ENCODE measurements around the gene PLCD3. TPM values are rescaled to one million over a fixed set of nuclear protein-coding genes. Genes with fewer than 3 reads are reported as not detected.

Gene PLCD3
- total and polyA plus RNA-seq, 9 donors, result 12.1 to 166 (median 83.4) TPM

- H3K4me3 ChIP-seq, result no peak overlapping the region
- H3K27me3 ChIP-seq, result no peaks in the 10 kb centered on the region
- intact Hi-C loops (cut with DNase I), result loop anchor here in 3 of 4 donors (2.0 to 10.0 kb wide), 5 partner anchors 25 to 348 kb away; partner anchors contain the start of gene MAP3K14 (in 1 of the 3)
- H3K36me3 ChIP-seq, result no peaks in the 10 kb centered on the region
- WGBS, 3 donors, result 72 to 77% (median 74%) methylated on average over 13 of the region's 13 CpGs
- TF ChIP-seq, protein P1, sequence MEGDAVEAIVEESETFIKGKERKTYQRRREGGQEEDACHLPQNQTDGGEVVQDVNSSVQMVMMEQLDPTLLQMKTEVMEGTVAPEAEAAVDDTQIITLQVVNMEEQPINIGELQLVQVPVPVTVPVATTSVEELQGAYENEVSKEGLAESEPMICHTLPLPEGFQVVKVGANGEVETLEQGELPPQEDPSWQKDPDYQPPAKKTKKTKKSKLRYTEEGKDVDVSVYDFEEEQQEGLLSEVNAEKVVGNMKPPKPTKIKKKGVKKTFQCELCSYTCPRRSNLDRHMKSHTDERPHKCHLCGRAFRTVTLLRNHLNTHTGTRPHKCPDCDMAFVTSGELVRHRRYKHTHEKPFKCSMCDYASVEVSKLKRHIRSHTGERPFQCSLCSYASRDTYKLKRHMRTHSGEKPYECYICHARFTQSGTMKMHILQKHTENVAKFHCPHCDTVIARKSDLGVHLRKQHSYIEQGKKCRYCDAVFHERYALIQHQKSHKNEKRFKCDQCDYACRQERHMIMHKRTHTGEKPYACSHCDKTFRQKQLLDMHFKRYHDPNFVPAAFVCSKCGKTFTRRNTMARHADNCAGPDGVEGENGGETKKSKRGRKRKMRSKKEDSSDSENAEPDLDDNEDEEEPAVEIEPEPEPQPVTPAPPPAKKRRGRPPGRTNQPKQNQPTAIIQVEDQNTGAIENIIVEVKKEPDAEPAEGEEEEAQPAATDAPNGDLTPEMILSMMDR (IDR thresholded peaks at IDR 0.05), result no peak
- TF ChIP-seq EP300 (IDR thresholded peaks at IDR 0.05) (no peak), POLR2A (IDR thresholded peaks at IDR 0.05) (no peak)
- H3K27ac ChIP-seq, result peak overlapping the region in 1 of 2 donors; percentile 78
- peak in 1 of 5 donors; percentile 35 for DNase-seq
- peaks cover 21% of the 10 kb centered on the region for H3K4me1 ChIP-seq (ENCODE audit: insufficient read depth)
- H3K9me3 ChIP-seq, result no peaks in the 10 kb centered on the region
Observed at GRCh38 chr17:45129940-45130680, 2.2 kb downstream of the PLCD3 start.

- no peaks in the 10 kb centered on the region for H3K36me3 ChIP-seq
- H3K27ac ChIP-seq, result peak overlapping the region in 1 of 2 donors; percentile 78
- peak; percentile 55 to 68 (median 64) for DNase-seq
- no peaks in the 10 kb centered on the region for H3K27me3 ChIP-seq
- peaks cover 24% of the 10 kb centered on the region for H3K4me1 ChIP-seq (ENCODE audit: insufficient read depth)
- TF ChIP-seq EP300 (IDR thresholded peaks at IDR 0.05) (no peak), POLR2A (IDR thresholded peaks at IDR 0.05) (no peak)
- TF ChIP-seq, protein P1 (IDR thresholded peaks at IDR 0.05), result no peak
- intact Hi-C loops (cut with DNase I), result loop anchor here in 2 of 4 donors (2.0 to 10.0 kb wide), 3 partner anchors 25 to 347 kb away; no protein-coding TSS in a partner anchor
- no peaks in the 10 kb centered on the region for H3K9me3 ChIP-seq
- no peak overlapping the region for H3K4me3 ChIP-seq
- WGBS, 3 donors, result 54 to 66% (median 54%) methylated on average over 10 of the region's 10 CpGs
Observed at GRCh38 chr17:45129426-45129939, 2.8 kb downstream of the PLCD3 start.

DNA sequence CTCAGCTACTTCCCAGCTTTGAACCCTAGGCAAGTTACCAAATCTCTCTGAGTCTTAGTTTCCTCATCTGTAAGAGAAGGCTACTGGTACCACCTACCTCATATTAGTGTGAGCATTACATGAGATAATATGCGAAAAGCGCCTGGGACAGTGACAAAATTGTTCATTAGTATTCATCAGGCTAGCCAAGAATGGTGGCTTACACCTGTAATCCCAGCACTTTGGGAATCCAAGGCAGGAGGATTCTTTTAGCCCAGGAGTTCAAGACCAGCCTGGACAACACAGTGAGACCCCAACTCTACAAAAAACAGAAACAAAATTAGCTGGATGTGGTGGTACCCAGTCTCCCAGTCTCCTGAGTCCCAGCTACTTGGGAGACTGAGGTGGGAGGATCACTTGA lies 3.3 kb downstream of the PLCD3 start:
- intact Hi-C loops (cut with DNase I), result loop anchor here in 2 of 4 donors (2.0 to 10.0 kb wide), 3 partner anchors 24 to 347 kb away; no protein-coding TSS in a partner anchor
- peaks cover 29% of the 10 kb centered on the region for H3K4me1 ChIP-seq (ENCODE audit: insufficient read depth)

GRCh38 chr17:45128331-45128730 lies 4.0 kb downstream of the PLCD3 start:
- TF ChIP-seq, protein P1 (IDR thresholded peaks at IDR 0.05), result no peak
- no peak for TF ChIP-seq EP300 (IDR thresholded peaks at IDR 0.05)
- TF ChIP-seq POLR2A (IDR thresholded peaks at IDR 0.05), result no peak
- H3K27ac ChIP-seq, result peak overlapping the region; percentile 78 to 87
- intact Hi-C loops (cut with DNase I), result loop anchor here in 2 of 4 donors (2.0 to 10.0 kb wide), 3 partner anchors 24 to 346 kb away; no protein-coding TSS in a partner anchor
- no peak overlapping the region for H3K4me3 ChIP-seq
- H3K4me1 ChIP-seq (ENCODE audit: insufficient read depth), result peaks cover 33% of the 10 kb centered on the region
- no peaks in the 10 kb centered on the region for H3K9me3 ChIP-seq
- no peaks in the 10 kb centered on the region for H3K27me3 ChIP-seq
- no peaks in the 10 kb centered on the region for H3K36me3 ChIP-seq
- WGBS, 3 donors, result 52 to 65% (median 65%) methylated on average over 5 of the region's 5 CpGs
- peak in 1 of 5 donors; percentile 32 for DNase-seq

More for the DNA sequence above, 3.3 kb downstream of the PLCD3 start:
- no peak overlapping the region for H3K4me3 ChIP-seq
- no peaks in the 10 kb centered on the region for H3K36me3 ChIP-seq
- no peaks in the 10 kb centered on the region for H3K27me3 ChIP-seq
- 93 to 100% (median 97%) methylated on average over 2 of the region's 2 CpGs for WGBS, 3 donors
- no peak for DNase-seq
- no peaks in the 10 kb centered on the region for H3K9me3 ChIP-seq
- H3K27ac ChIP-seq, result peak overlapping the region; percentile 78 to 87
- TF ChIP-seq EP300 (IDR thresholded peaks at IDR 0.05) (no peak), POLR2A (IDR thresholded peaks at IDR 0.05) (no peak)
- TF ChIP-seq, protein P1 (IDR thresholded peaks at IDR 0.05), result no peak
